SKM-1 treated with dmso at 0.1 percent for 144 hours (cell line): Measurements from ENCODE around the gene TCTN2.
A peak's percentile ranks its signal among the peaks of the same experiment; 100 is the strongest.

Experiments used
- DNase-seq: peaks from one replicate; lab custom pipeline; 2025; ENCODE audit not compliant: unreplicated experiment; lab: John Stamatoyannopoulos, UW

The TCTN2 gene

DNA sequence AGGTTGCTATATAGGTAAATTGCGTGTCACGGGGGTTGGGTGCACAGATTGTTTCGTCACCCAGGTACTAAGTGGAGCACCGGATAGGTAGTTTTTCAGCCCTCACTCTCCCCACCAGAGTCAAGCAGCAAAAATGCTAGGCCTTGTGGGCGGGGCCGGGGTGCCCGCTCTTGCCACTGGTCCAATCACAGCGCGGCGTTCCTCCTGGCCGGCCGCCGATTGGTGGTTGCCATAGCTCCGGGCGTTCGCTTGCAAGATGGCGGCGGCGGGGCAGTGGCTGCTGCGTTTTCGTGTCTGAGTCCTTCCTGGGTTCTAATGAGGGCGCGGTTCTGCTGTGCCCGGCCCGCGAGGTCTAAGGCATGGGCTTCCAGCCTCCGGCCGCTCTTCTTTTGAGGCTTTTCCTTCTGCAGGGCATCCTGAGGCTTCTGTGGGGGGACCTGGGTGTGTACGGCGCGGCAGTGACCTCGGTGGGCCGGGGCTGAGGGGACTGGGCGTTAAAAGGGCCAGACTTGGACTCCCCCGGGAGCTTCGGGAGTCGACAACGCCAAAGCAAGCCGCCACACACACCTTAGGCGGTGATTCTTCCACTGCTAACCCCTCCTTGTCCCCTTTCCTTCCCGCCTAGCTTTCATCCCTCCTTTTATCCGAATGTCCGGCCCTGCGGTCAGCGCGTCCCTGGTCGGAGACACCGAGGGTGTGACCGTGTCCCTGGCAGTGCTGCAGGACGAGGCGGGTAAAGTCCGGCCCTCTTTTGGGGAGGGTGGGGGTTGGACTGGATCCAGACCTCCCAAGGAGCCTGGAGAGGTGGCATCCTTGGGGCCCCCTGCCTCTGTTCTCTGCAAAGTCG lies at the start of gene TCTN2:
Gene TCTN2 (plus strand): TSS at position 232 of the 847 bp plus-strand sequence. CDS start 128 bp downstream, at position 360.
- DNase-seq: peak; percentile 35

DNA sequence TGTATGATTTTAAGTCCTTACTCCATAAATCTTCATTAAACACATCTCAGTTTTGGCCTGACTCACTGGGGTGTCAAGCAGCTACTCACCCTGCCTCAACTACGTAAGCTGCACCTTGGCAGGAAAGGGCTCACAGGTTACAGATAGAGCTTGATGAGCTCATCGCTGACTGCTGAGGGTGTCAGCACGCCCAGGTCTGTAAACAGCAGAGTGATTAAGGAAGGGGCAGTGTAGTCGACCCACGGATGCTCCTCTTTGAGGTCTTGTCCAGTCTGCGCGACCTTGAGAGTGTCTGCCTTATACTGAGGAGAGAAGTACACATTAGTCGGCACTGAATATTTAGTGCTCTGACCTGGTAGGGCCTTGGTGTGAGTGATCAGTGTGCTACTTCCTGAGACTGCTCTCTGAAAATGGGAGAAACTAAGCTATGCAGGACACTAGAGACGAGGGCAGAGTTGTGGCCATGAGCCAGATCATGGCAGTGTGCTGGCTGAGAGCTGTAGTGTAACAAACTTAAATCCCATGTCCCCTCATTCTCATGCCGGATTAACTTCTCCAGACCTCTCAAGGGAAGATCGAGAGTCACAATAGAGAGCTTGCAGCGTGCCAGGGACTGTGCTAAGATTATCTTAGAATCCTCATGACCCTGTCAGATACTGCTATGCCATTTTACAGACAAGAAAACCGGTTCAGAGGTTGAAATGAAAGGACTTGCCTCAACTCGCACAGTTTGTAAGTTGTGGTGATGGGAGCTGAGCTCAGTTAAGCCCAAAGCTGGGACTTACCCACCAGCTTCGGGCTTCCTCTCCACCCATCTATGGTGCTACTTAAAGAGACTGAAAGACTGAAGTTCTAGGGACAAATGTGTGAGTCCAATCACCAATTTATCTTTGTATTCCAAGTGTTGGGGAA lies 49.0 kb upstream of the TCTN2 start:
- no peak for DNase-seq

DNA sequence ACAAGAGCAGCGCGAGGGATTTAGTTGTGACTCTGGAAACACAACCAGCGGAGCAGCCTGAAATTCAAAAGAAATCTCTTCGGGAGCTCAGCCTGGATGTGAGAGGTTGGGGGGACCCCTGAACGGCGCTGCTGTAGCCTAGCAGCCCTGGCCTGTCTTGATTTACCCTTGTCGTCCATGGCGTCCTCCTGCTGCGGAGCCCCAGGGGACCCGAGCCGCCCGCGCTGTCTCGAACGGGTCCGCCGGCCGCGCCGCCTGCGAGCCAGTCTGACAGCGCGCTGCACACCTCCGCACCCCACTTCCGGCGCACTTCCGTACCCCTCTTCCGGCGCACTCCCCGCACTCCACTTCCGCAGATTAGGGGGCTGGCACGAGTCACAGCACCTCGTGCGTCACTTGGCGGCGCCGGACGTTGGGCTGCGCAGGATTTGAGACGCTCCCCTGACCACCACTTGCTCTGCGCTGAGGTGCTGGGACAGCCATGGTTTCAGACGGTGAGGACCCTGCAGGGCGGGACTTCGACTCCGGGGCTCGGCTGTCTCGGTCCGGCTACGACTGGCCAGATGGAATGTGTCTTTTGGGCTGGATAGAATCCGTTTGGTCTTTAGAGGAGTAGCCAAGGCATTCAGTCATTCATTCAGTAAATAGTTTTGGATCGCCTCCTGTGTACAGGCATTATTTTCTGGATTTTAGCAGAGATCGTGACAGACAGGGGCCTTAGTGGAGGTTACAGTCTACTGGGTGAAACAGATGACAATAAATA lies 37.4 kb upstream of the TCTN2 start, which contains the start of the genes EIF2B1 and GTF2H3:
Gene EIF2B1 (minus strand): TSS at position 308 of the 763 bp plus-strand sequence. CDS start 129 bp downstream, at position 179.
Gene GTF2H3 (plus strand): TSS at position 451 of the 763 bp plus-strand sequence. CDS start 31 bp downstream, at position 482.
- DNase-seq: peak; percentile 69

DNA sequence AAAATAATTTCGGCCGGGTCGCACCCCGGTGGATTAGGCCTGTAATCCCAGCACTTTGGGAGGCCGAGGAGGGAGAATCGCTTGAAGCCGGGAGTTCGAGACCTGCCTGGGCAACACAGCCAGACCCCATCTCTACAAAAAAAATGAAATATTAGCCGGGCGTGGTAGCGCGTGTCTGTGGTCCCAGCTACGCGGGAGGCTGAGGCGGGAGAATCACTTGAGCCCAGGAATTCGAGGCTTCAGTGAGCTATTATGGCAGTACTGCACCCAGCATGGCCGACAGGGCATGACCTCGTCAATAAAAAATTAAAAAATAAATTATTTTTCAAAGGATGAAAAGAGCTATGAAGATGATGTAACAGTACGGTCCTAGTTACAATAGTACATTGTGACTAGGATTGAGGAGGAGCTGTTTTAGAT lies 36.8 kb upstream of the TCTN2 start:
- no peak for DNase-seq

DNA sequence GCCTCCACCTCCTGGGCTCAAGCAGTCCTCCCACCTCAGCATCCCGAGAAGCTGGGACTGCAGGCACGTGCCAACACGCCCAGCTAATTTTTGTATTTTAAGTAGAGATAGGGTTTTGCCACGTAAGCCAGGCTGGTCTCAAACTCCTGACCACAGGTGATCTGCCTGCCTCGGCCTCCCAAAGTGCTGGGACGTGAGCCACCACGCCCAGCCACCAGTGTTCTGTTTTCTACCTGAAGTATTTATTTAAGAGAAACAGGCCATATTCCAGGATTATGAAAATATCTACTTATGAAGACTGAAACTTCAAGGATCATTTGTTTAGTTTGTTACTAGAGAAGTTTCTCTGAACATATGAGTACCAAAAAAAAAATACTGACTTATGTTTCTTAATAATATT lies 27.0 kb upstream of the TCTN2 start:
- no peak for DNase-seq

DNA sequence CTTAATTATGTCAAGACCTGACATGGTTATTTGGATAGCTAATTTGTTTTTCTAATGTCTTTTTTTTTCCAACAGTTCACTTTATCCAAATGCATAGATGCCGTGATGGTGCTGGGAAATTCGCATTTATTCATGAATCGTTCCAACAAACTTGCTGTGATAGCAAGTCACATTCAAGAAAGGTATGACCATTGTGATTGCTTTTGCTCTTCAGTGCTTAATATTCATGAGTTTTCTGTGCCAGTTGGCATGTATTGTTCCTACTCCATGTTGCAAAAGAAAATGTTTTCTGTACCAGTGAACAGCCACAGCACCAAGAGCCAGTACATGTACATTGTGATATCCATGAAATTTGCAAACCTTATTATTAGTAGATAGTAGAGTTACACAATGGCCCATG lies 25.5 kb upstream of the TCTN2 start:
- DNase-seq: no peak

DNA sequence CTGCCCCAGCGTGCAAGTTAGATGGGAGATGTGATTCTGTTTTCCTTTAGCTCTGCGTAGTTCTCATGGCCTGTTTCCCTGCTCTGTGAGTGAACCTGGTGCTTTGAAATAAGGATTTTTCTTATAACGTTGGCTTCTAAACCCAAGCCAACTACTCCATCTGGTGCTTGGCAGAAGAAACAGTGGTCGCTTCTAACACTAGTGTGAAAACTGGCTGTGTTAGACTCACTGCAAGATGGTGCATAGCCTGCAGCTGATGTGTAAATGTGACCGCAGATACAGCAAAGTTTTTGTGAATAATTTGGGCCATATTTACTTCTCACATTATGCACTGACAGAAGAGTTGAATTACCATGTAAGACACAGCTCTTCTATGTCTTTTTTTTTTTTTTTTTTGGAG lies 25.0 kb upstream of the TCTN2 start:
- no peak for DNase-seq

DNA sequence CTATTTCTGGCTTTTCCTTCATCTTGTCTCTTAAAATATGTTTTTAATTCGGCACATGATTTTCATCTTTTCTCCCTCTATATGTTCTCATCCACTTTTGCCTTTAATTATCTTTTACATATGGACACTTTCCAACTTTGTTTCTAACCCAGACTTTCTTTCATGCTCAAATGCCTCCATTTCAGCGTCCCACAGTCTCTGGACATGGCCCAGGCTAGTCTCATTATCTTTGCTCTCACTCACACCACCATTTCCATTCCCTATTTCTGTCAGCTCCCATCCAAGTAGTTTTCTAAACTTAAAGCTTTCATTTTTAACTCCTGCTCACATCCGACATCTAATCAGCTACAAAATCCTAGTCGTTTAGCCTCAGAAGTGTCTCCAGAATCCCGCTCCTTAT lies 22.5 kb upstream of the TCTN2 start:
- no peak for DNase-seq

DNA sequence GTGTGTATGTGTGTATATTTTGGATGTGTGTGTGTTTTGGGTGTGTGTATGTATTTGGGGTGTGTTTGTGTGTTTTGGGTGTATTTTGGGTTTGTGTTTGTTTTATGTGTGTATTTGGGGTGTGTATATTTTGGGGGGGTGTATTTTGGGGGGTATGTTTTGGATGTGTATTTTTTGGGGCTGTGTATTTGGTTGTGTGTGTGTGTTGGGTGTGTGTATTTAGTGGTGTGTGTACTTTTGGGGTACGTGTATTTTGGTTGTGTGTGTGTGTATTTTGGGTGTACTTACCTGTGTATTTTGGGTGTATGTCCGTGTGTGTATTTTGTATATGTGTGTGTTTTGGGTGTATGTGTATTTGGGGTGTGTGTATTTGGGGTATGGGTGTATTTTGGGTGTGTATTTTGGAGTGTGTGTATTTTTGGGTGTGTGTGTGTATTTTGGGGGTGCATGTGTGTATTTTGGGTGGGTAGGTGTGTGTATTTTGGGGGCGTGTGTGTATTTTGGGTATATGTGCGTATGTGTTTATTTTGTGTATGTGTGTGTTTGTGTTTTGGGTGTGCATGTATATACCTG lies 16.7 kb upstream of the TCTN2 start:
- DNase-seq: no peak

DNA sequence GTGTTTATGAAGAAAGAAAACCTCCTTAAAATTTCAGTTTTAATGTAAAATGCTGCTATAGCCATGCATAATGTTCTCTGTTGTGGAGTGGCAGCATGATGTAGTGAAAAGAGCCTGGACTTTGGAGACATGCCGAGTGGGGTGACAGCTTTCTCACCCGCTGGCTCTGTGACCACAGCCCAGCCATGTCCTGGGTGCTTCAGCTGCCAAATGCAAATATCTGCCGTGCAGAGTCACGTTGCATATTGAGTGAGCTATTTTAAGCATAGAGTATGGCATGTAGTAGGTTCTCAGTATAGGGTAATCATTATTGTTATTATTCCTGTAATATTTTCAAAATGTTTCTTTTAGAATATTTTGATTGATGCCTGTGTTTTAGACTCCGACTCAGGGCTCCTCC lies 15.5 kb upstream of the TCTN2 start:
- DNase-seq: no peak

DNA sequence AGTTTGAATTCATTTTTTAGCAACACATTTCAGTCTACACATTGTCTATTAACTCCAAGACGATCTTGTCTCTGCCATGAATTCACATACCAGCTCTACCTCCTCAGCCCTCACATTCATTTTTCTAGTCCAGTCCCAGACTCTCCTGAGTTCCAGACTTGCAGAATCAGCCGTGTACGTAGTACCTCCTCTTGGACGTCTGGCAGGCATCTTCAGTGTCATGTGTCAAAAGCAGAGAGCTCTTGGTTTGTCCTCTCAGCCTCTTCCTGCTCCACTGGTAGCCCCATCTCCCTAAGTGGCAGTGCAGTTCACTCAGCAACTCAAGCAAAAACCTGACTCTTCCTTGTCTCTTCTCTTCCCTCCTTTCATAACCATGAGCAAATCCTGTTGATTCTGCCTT lies 14.5 kb upstream of the TCTN2 start:
- DNase-seq: no peak

DNA sequence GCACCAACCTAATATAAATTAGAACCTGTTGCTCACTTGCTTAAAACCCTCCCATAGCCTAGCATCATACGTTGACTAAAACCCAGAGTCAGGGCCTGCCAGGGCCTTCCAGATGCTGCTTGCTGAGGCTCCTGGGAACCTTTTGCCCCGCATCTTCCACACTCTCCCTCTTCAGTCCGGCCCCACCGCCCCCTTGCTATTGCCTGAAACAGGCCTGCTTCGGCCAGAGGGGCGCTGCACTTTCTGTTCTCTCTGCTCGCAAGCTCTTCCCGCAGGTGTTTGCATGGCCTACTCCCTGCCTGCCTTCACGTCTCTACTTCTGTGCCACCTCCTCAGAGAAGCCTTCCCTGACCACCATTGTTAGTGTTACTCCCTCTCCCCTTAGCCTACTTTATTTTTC lies 13.7 kb upstream of the TCTN2 start:
- DNase-seq: no peak

DNA sequence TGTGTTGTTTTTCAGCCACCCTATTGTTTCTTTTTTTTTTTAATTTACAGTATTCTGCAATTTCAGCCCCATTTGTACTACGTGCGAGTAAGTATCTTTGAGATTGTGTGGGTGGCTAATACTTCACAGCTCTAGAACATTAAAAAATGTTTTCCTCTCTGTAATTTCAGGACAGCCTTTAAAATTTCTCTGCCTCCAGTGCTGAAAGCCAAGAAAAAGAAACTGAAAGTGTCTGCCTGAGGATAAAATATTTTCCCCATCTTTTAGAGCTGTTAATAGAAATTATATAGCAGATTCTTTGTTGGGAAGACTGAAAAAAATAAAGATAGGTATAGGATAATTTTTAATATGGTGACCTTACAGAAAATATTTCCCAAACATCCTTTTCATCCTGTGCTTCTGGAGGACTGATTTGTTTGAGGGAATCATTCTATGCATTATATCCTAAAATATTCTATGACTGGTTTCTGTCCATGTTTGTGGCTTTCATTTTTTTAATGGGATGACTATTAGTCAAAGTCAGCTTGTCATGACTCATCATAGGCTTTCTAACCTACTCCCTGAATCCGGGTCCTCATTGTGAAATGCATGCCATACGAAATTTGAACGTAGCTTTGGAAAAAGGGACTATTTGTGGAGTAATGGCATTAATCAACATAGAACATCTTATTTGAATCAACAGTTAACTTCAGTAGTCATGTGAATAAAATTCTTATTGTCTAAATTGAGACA lies 10.8 kb upstream of the TCTN2 start:
- no peak for DNase-seq

DNA sequence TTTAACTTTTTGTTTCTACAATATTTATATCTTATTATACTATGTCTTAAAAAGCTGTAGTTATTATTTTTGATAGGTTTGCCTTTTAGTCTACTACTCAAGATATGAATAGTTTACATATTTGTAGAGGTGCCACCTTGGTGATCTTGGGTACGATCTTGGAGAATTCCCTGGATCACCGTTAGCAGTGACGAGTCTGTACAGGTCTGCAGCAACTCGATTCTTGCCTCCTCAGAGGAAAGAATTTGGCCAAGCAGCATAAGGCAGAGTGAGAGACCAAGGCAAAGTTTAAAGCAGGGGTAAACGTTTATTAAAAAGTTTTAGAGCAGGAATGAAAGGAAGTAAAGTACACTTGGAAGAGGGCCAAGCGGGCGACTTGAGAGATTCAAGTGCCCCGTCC lies 3.1 kb upstream of the TCTN2 start:
- DNase-seq: no peak

DNA sequence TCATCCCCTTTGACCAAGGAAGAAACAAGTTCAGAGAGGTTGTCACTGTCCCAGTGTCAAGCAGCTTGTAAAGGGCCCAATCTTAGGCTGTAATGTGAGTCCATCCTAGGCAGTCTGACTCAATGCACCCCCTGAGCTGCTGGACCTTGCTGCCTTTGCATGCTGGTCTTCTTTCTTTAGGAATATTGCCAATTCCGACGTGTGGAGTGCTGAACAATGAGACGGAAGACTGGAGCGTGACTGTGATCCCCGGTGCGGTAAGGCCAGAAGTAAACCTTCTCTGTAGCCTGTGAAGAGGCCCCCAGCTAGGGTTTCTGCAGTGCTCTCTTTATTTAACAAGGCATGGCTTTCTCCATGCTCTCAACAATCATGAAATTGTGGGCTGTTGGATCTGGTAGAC lies 963 bp downstream of the TCTN2 start:
- no peak for DNase-seq

DNA sequence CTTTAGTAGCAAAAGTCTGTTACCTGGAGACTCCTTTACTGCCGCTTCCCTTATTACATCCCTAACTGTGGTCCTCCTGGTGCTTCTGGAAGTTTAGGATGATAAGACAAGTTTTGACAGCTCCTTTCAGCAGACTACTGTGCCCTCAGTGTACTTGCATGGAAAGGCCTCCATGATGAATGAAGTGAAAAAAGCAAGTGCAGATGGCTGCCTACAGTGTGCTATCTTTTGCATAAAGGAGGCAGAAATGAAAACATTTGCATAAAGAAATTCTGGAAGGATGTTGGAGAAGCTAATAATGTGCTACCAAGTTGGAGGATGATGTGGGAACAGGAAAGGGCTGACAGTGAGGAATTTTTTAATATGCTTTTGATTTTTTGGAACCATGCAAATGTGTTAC lies 4.5 kb downstream of the TCTN2 start:
- DNase-seq: no peak

DNA sequence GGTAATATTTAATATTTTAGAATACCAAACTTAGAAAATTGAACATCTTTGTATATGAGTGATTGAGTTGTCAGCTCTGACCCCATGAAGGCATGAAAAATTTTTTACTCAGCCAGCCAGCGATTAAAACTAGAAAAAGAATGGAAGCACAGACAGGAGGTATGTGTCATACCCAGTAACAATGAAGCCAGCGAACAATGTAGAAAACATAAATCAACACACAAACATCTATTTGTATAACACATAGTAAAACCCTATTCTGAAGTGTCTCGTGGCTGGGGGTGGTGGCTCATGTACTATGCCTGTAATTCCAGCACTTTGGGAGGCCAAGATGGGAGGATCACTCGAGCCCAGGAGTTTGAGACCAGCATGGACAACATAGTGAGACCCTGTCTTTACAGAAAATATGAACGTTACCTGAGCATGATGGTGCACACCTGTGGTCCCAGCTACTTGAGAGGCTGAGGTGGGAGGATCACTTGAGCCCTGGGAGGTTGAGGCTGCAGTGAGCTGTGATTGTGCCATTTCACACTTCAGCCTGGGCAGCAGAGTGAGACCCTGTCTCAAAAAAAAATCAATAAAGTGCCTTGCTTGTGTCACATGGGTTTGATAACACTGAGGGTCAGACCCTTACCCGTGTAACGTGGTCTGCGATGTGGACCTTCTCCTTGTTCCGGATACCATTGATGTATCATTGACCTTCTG lies 5.9 kb downstream of the TCTN2 start:
- DNase-seq: no peak

DNA sequence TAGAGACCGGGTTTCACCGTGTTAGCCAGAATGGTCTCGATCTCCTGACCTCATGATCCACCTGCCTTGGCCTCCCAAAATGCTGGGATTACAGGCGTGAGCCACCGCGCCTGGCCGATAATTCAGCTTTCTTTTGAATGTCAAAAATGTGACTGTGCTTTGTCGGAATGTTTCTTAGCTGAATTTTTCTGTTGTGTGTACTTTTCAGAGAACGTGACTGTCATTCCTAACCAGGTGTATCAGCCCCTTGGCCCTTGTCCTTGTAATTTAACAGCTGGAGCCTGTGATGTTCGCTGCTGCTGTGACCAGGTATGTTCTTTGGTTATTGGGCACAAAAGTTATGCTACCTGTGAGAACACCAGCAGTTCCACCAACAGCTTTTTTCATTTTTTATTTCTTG lies 8.1 kb downstream of the TCTN2 start:
- no peak for DNase-seq

DNA sequence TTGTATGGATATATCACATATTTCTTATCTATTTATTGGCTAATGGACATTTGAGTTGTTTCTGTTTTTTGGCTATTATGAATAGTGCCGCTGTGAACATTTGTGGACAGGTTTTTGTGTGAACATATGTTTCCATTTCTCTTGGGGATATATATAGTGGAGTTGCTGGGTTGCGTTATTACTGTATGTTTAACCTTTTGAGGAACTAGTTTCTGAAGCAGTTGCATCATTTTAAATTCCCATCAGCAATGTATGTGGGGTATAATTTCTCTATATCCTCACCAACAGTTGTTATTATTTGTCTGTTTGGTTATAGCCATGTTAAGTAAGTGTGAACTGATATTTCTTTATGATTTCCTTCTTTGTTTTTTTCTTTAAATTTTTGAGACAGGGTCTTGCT lies 10.7 kb downstream of the TCTN2 start:
- DNase-seq: peak; percentile 23
